ENCODE results near the gene DPT.

GRCh38 chr1:168700575-168701268, 28.3 kb downstream of the DPT start:
- TF ChIP-seq CTCF (IDR thresholded peaks at IDR 0.05) = no peak
- no peak for TF ChIP-seq POLR2A (IDR thresholded peaks at IDR 0.05)

All from esophagus squamous epithelium (tissue), 4 donors.